ENCODE results near the gene TRPM8. TPM values are rescaled to one million over a fixed set of nuclear protein-coding genes. Genes with fewer than 3 reads are reported as not detected.

Gene TRPM8
- total RNA-seq, 1 donor from 2014 or later = 0.60 TPM

DNA sequence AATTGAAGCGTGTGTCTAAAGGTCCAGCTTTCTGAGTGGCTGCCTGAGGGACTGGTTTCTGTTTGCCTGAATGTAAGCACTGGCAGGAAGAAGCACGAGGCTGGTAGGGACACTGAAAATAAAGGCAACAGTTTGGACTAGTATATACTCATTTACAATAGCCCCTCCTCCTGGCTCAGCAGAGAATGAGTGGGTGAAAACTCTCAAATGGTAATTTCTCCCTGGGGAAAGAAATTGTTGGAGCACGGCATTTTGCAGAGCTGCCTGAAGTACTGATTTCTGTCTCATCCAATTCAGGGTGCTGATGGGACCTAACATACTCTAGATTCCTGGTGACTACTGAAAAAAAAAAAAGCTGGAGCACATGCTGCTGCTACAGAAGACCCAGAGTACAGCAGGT, 116.0 kb downstream of the TRPM8 start:
- no peaks in the 10 kb centered on the region for H3K4me1 Mint-ChIP-seq (ENCODE audit: unreplicated experiment)
- H3K9me3 Mint-ChIP-seq = peaks cover 18% of the 10 kb centered on the region
- no peak for DNase-seq (ENCODE audit: extremely low spot score, unreplicated experiment)
- H3K4me3 Mint-ChIP-seq = no peak overlapping the region
- peaks cover 3% of the 10 kb centered on the region for H3K27me3 Mint-ChIP-seq
- TF ChIP-seq CTCF (conservative IDR thresholded peaks at IDR 0.05) = no peak
- H3K36me3 Mint-ChIP-seq = no peaks in the 10 kb centered on the region
- no peak overlapping the region for H3K27ac Mint-ChIP-seq

DNA sequence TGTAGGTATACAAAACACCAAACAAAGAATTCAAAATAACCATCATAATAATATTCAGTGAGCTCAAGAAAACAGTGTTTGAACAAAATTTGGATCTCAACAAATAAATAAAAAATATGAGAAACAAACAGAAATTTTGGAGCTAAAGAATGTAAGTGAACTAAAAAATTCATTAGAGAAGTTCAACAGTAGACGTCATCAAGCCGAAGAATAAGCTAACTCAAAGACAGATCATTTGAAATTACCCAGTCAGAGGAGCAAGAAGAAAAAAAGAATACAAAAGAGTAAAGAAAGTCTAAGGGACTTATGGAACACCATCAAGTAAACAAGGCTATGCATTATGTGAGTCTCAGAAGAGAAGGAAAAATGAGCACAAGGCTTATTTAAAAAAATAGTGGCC, 116.7 kb downstream of the TRPM8 start:
- no peak for TF ChIP-seq CTCF (conservative IDR thresholded peaks at IDR 0.05)
- H3K27me3 Mint-ChIP-seq = peaks cover 3% of the 10 kb centered on the region
- peaks cover 18% of the 10 kb centered on the region for H3K9me3 Mint-ChIP-seq
- H3K4me1 Mint-ChIP-seq (ENCODE audit: unreplicated experiment) = no peaks in the 10 kb centered on the region
- DNase-seq (ENCODE audit: extremely low spot score, unreplicated experiment) = no peak
- H3K4me3 Mint-ChIP-seq = no peak overlapping the region
- no peak overlapping the region for H3K27ac Mint-ChIP-seq
- H3K36me3 Mint-ChIP-seq = no peaks in the 10 kb centered on the region

DNA sequence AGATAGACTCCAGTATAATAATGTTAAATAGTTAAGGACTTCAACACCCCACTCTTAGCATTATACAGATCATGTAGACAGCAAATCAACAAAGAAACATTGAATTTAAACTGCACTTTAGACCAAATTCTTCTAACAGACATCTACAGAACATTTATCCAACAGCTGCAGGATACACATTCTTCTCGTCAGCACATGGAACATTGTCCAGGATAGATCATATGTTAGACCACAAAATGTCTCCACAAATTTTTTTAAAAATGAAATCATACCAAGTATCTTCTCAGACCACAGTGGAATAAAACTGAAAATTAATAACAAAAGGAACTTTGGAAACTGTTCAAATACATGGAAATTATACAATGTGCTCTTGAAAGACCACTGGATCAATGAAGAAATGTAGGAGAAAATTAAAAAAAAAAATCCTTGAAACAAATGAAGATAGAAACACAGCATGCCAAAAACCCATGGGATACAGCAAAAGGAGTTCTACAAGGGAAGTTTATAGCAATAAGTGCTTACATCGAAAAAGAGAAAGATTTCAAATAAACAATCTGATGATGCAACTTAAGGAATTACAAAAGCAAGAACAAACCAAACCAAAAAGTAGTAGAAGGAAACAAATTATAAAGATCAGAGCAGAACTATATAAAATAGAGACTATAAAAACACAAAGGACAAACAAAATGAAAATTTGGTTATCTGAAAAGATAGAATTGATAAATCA, 121.1 kb downstream of the TRPM8 start:
- H3K4me3 Mint-ChIP-seq = no peak overlapping the region
- H3K4me1 Mint-ChIP-seq (ENCODE audit: unreplicated experiment) = no peaks in the 10 kb centered on the region
- H3K27me3 Mint-ChIP-seq = peaks cover 12% of the 10 kb centered on the region
- no peak for TF ChIP-seq CTCF (conservative IDR thresholded peaks at IDR 0.05)
- H3K27ac Mint-ChIP-seq = no peak overlapping the region
- H3K36me3 Mint-ChIP-seq = no peaks in the 10 kb centered on the region
- DNase-seq (ENCODE audit: extremely low spot score, unreplicated experiment) = no peak
- peaks cover 18% of the 10 kb centered on the region for H3K9me3 Mint-ChIP-seq

DNA sequence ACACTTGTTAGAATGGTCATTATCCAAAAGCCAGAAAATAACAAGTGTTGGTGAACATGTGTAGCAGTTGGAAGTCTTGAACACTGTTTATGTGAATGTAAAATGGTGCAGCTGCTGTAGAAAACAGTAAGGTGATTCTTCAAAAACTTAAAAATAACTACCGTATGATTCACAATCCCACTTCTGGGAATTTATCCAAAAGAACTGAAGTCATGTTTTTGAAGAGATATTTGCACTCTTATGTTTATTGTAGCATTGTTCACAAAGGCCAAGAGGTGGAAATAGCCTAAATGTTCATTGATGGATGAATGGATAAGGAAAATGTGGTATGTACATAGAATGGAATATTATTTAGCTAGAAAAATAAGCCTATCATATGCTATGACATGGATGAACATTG, 127.0 kb downstream of the TRPM8 start:
- no peak for TF ChIP-seq CTCF (conservative IDR thresholded peaks at IDR 0.05)
- peaks cover 16% of the 10 kb centered on the region for H3K27me3 Mint-ChIP-seq
- H3K36me3 Mint-ChIP-seq = no peaks in the 10 kb centered on the region
- H3K9me3 Mint-ChIP-seq = no peaks in the 10 kb centered on the region
- no peak for DNase-seq (ENCODE audit: extremely low spot score, unreplicated experiment)
- no peak overlapping the region for H3K27ac Mint-ChIP-seq
- no peaks in the 10 kb centered on the region for H3K4me1 Mint-ChIP-seq (ENCODE audit: unreplicated experiment)
- no peak overlapping the region for H3K4me3 Mint-ChIP-seq

- DNase-seq (ENCODE audit: extremely low spot score, unreplicated experiment) = no peak
- TF ChIP-seq CTCF (conservative IDR thresholded peaks at IDR 0.05) = no peak
- no peak overlapping the region for H3K4me3 Mint-ChIP-seq
Observed at GRCh38 chr2:234046521-234046920, 129.3 kb downstream of the TRPM8 start.

More at GRCh38 chr2:234046521-234046920, 129.3 kb downstream of the TRPM8 start:
- H3K27ac Mint-ChIP-seq = no peak overlapping the region
- no peaks in the 10 kb centered on the region for H3K4me1 Mint-ChIP-seq (ENCODE audit: unreplicated experiment)
- peaks cover 12% of the 10 kb centered on the region for H3K27me3 Mint-ChIP-seq
- no peaks in the 10 kb centered on the region for H3K9me3 Mint-ChIP-seq
- no peaks in the 10 kb centered on the region for H3K36me3 Mint-ChIP-seq

All from type B pancreatic cell (in vitro differentiated cells).